Psoas muscle (tissue), 7 donors: Measurements from ENCODE around the gene OR52A5. TPM values are rescaled to one million over a fixed set of nuclear protein-coding genes. Genes with fewer than 3 reads are reported as not detected.

Experiments
- polyA plus RNA-seq, 3 donors: library from polyadenylated mRNA; stranded (reverse); fragments of 200-250 nt; gene quantifications; one replicate each; pipeline ENCODE4 v1.2.3, GENCODE V29; 2013
- total RNA-seq, 4 donors: library from RNA; stranded (reverse); fragmentation: NEBNext Ultra II Directional in 2 of 4; extraction: Animal tissue kit (Norgen Biotek cat#: 25700) in 2 of 4; gene quantifications; one replicate each; pipeline versions ENCODE4 v1.2.1 to v1.2.4, GENCODE V29; 2021 to 2023
- donor health status: healthy with polysubstance abuse.
- donor health status: DM: no; HTN: no; CAD: no; lungs with moderate emphysema.
- donor health status: Bipolar disorder and iron deficiency.
- donor health status: healthy.
- donor health status: DM: no; HTN: no; CAD: no.
- donor health status: DM: no; HTN: no; CAD: no.
- donor health status: DM: yes; HTN: yes; CAD: no.

OR52A5 gene
- total and polyA plus RNA-seq, 7 donors = not detected

Other genes with a start within 250 kb of the OR52A5 start
- gene OR51A7, start 234.6 kb downstream of the OR52A5 start, total RNA-seq = not detected
- not detected for gene OR51A7, start 234.6 kb downstream of the OR52A5 start, polyA plus RNA-seq
- gene OR51G2, start 219.0 kb downstream of the OR52A5 start, total RNA-seq = not detected
- not detected for gene OR51G2, start 219.0 kb downstream of the OR52A5 start, polyA plus RNA-seq
- gene OR51G1, start 214.0 kb downstream of the OR52A5 start, total RNA-seq = not detected
- gene OR51G1, start 214.0 kb downstream of the OR52A5 start, polyA plus RNA-seq = not detected
- not detected for gene OR51A4, start 190.8 kb downstream of the OR52A5 start, total RNA-seq
- not detected for gene OR51A4, start 190.8 kb downstream of the OR52A5 start, polyA plus RNA-seq
- not detected for gene OR51A2, start 182.6 kb downstream of the OR52A5 start, total RNA-seq
- not detected for gene OR51A2, start 182.6 kb downstream of the OR52A5 start, polyA plus RNA-seq
- not detected for gene OR51L1, start 143.5 kb downstream of the OR52A5 start, total RNA-seq
- gene OR51L1, start 143.5 kb downstream of the OR52A5 start, polyA plus RNA-seq = not detected
- not detected for gene OR52J3, start 91.8 kb downstream of the OR52A5 start, total RNA-seq
- not detected for gene OR52J3, start 91.8 kb downstream of the OR52A5 start, polyA plus RNA-seq
- gene OR52E2, start 78.7 kb downstream of the OR52A5 start, total RNA-seq = not detected
- not detected for gene OR52E2, start 78.7 kb downstream of the OR52A5 start, polyA plus RNA-seq
- gene OR52E1, start 68.8 kb downstream of the OR52A5 start, total RNA-seq = not detected
- not detected for gene OR52E1, start 68.8 kb downstream of the OR52A5 start, polyA plus RNA-seq
- not detected for gene OR52A1, start 16.4 kb upstream of the OR52A5 start, total RNA-seq
- gene OR52A1, start 16.4 kb upstream of the OR52A5 start, polyA plus RNA-seq = not detected
- not detected for gene OR51V1, start 62.3 kb upstream of the OR52A5 start, total RNA-seq
- not detected for gene OR51V1, start 62.3 kb upstream of the OR52A5 start, polyA plus RNA-seq
- gene HBB, start 88.7 kb upstream of the OR52A5 start, total RNA-seq = 1,000 to 10,000 TPM in 1 of 4 donors, 100 to 1,000 TPM in 1, 10 to 100 TPM in 2; 22.9 to 2,413 (median 247) TPM
- gene HBB, start 88.7 kb upstream of the OR52A5 start, polyA plus RNA-seq = 10 to 100 TPM in 2 of 3 donors, 1 to 10 TPM in 1; 7.8 to 16.1 (median 11.3) TPM
- 1 to 10 TPM in 2 of 4 donors, not detected in 2; 1.6 to 6.2 TPM for gene HBD, start 96.1 kb upstream of the OR52A5 start, total RNA-seq
- under 1 TPM in 1 of 3 donors, not detected in 2; 0.17 TPM for gene HBD, start 96.1 kb upstream of the OR52A5 start, polyA plus RNA-seq
- gene HBG1, start 111.5 kb upstream of the OR52A5 start, total RNA-seq = 1 to 10 TPM in 1 of 4 donors, not detected in 3; 1.3 TPM
- not detected for gene HBG1, start 111.5 kb upstream of the OR52A5 start, polyA plus RNA-seq
- gene HBG2, start 116.4 kb upstream of the OR52A5 start, total RNA-seq = 1 to 10 TPM in 1 of 4 donors, not detected in 3; 1.0 TPM
- gene HBG2, start 116.4 kb upstream of the OR52A5 start, polyA plus RNA-seq = not detected
- not detected for gene HBE1, start 131.6 kb upstream of the OR52A5 start, total RNA-seq
- gene HBE1, start 131.6 kb upstream of the OR52A5 start, polyA plus RNA-seq = not detected
- gene OR51B4, start 163.6 kb upstream of the OR52A5 start, total RNA-seq = not detected
- not detected for gene OR51B4, start 163.6 kb upstream of the OR52A5 start, polyA plus RNA-seq
- not detected for gene OR51B2, start 185.9 kb upstream of the OR52A5 start, total RNA-seq
- not detected for gene OR51B2, start 185.9 kb upstream of the OR52A5 start, polyA plus RNA-seq
- gene OR51B5, start 205.2 kb upstream of the OR52A5 start, total RNA-seq = not detected
- gene OR51B5, start 205.2 kb upstream of the OR52A5 start, polyA plus RNA-seq = not detected
- not detected for gene OR51B6, start 213.2 kb upstream of the OR52A5 start, total RNA-seq
- gene OR51B6, start 213.2 kb upstream of the OR52A5 start, polyA plus RNA-seq = not detected
- gene OR51M1, start 245.5 kb upstream of the OR52A5 start, total RNA-seq = not detected
- gene OR51M1, start 245.5 kb upstream of the OR52A5 start, polyA plus RNA-seq = not detected